K562 (cell line): Measurements from ENCODE around the gene CRABP2. TPM values are rescaled to one million over a fixed set of nuclear protein-coding genes. Genes with fewer than 3 reads are reported as not detected.

Experiments
- ATAC-seq: fragments of 200-7000 bp; cut with Tn5 transposase; 3 replicates; pipeline ENCODE4 v1.9.1; 2020; ENCODE audit warnings: moderate library complexity
- BruUV-seq: library from RNA; stranded (reverse); fragments of 400-500 nt; replicated peaks from 2 replicates; lab custom pipeline; 2021; lab: Mats Ljungman, UMichigan
- CTCF ChIA-PET: fragments of 300-600 bp; formaldehyde crosslinking; extraction: SDS; loops from one replicate; lab custom pipeline; 2021; ENCODE audit warnings: low intra/inter-chr PET ratio; lab: Yijun Ruan, JAX
- POLR2A ChIA-PET: fragments of 300-600, 350-650 bp; sonication (Branson Sonifier 250); formaldehyde crosslinking; extraction: SDS; loops from one replicate; lab custom pipeline; 2021; ENCODE audit warnings: antibody characterized with exemption, inconsistent platforms; lab: Yijun Ruan, JAX
- DNase-seq, 4 experiments: peaks; one replicate each; pipeline versions ENCODE4 v3.0.0 to v3.0.0-alpha.2; 2011 to 2018; ENCODE audit warnings: low spot score in 3 of 4, mixed read lengths in 3 of 4; ENCODE audit errors: extremely low read depth in 1 of 4
- FAIRE-seq: peaks from 2 replicates; lab custom pipeline; 2011; peaks lifted over from hg19 to GRCh38; lab: Jason Lieb, UNC
- H2AFZ ChIP-seq: 2 replicates; pipeline ENCODE4 v1.6.0; 2011; ENCODE audit warnings: low read depth, low read length, control low read depth, inconsistent platforms
- H3K27ac ChIP-seq: fragments of 200-600 bp; 3 replicates; pipeline ENCODE4 v1.8.0; 2011; ENCODE audit warnings: low read depth, mild to moderate bottlenecking, control low read depth, inconsistent platforms, low read length, moderate library complexity, mixed read lengths; ENCODE audit errors: extremely low read depth
- H3K27me3 ChIP-seq, 2 experiments: fragments of 300-600 bp in 1 of 2; 2 replicates in 1 of 2; 3 replicates in 1 of 2; pipeline versions ENCODE4 v1.6.0 to v1.8.0; 2011; ENCODE audit warnings: inconsistent platforms in 2 of 2, low read length in 2 of 2, mild to moderate bottlenecking in 1 of 2, mixed read lengths in 1 of 2, moderate library complexity in 1 of 2; ENCODE audit not compliant: control insufficient read depth in 2 of 2, insufficient read depth in 2 of 2
- H3K36me3 ChIP-seq: fragments of 300-600 bp; 3 replicates; pipeline ENCODE4 v1.8.0; 2011; ENCODE audit warnings: mild to moderate bottlenecking, low read length, inconsistent platforms; ENCODE audit not compliant: control insufficient read depth, insufficient read depth
- H3K4me1 ChIP-seq, 2 experiments: fragments of 200-600 bp in 1 of 2; replicated peaks in 1 of 2; 2 replicates in 1 of 2; 3 replicates in 1 of 2; pipeline versions ENCODE4 v1.5.1 to v1.8.0; 2011; ENCODE audit warnings: inconsistent platforms in 2 of 2, low read length in 2 of 2, mild to moderate bottlenecking in 1 of 2, mixed read lengths in 1 of 2, moderate library complexity in 1 of 2; ENCODE audit not compliant: control insufficient read depth in 2 of 2, insufficient read depth in 2 of 2
- H3K4me2 ChIP-seq: 2 replicates; pipeline ENCODE4 v1.6.1; 2011; ENCODE audit warnings: low read length, control low read depth, inconsistent platforms, mixed read lengths; ENCODE audit not compliant: insufficient read depth
- H3K4me3 ChIP-seq: fragments of 200-600 bp; sonication (generic), shearing (Covaris generic); 2 replicates; pipeline ENCODE4 v1.5.1; 2016; ENCODE audit warnings: control low read depth, inconsistent platforms
- H3K79me2 ChIP-seq: fragments of 200-600 bp; 3 replicates; pipeline ENCODE4 v1.8.0; 2011; ENCODE audit warnings: low read length, inconsistent platforms; ENCODE audit not compliant: control insufficient read depth, insufficient read depth
- H3K9ac ChIP-seq, 2 experiments: 2 replicates each; pipeline versions ENCODE4 v1.6.0 to v1.6.1; 2011; ENCODE audit warnings: low read depth in 2 of 2, low read length in 2 of 2, control low read depth in 1 of 2, inconsistent platforms in 1 of 2, mild to moderate bottlenecking in 1 of 2, mixed read lengths in 1 of 2; ENCODE audit not compliant: insufficient read depth in 1 of 2
- H3K9me1 ChIP-seq: one replicate; pipeline ENCODE4 v1.6.0; 2011; ENCODE audit warnings: inconsistent platforms, mild to moderate bottlenecking, low read length, moderate library complexity; ENCODE audit not compliant: control insufficient read depth, insufficient read depth
- H3K9me3 ChIP-seq: replicated peaks from 2 replicates; pipeline ENCODE4 v1.5.1; 2011; ENCODE audit warnings: low read depth, low read length, inconsistent platforms; ENCODE audit not compliant: control insufficient read depth, insufficient read depth
- H4K20me1 ChIP-seq: replicated peaks from 2 replicates; pipeline ENCODE4 v1.6.1; 2011; ENCODE audit warnings: low read length, inconsistent platforms, mixed read lengths; ENCODE audit not compliant: control insufficient read depth, insufficient read depth
- ARID1B ChIP-seq: fragments of 450-650 bp; IDR thresholded peaks from 2 replicates; pipeline ENCODE4 v1.6.1; 2016; ENCODE audit warnings: antibody characterized with exemption, mild to moderate bottlenecking, inconsistent platforms
- BRCA1 ChIP-seq, 2 experiments: fragments of 450-650 bp in 1 of 2; sonication (generic) in 1 of 2; formaldehyde crosslinking in 1 of 2; IDR thresholded peaks; 2 replicates each; pipeline versions ENCODE4 v1.5.0 to v1.6.1; 2017 to 2020; ENCODE audit warnings: mild to moderate bottlenecking in 1 of 2, missing genetic modification reagents in 1 of 2
- CREM ChIP-seq: IDR thresholded peaks from 2 replicates; pipeline ENCODE4 v1.6.1; 2014; ENCODE audit warnings: antibody characterized with exemption, low read depth
- CTBP1 ChIP-seq: fragments of 450-650 bp; IDR thresholded peaks from 2 replicates; pipeline ENCODE4 v1.6.1; 2016; ENCODE audit warnings: borderline replicate concordance
- IFI16 ChIP-seq: fragments of 250-450 bp; sonication (Bioruptor Pico); IDR thresholded peaks from 2 replicates; pipeline ENCODE4 v2.1.2; 2022; ENCODE audit warnings: mild to moderate bottlenecking, inconsistent platforms
- L3MBTL2 ChIP-seq: fragments of 450-650 bp; IDR thresholded peaks from 2 replicates; pipeline ENCODE4 v1.6.1; 2016; ENCODE audit warnings: mild to moderate bottlenecking, moderate library complexity
- LCOR ChIP-seq: sonication (generic); formaldehyde crosslinking; IDR thresholded peaks from 2 replicates; pipeline ENCODE4 v1.8.0; 2022; ENCODE audit warnings: mild to moderate bottlenecking, missing genetic modification reagents
- MTA1 ChIP-seq: fragments of 450-650 bp; IDR thresholded peaks from 2 replicates; pipeline ENCODE4 v1.6.1; 2017; ENCODE audit warnings: borderline replicate concordance
- NFE2 ChIP-seq: IDR thresholded peaks from 2 replicates; pipeline ENCODE4 v1.6.1; 2014; ENCODE audit warnings: antibody characterized with exemption, low read depth
- POLR3A ChIP-seq: IDR thresholded peaks from 2 replicates; pipeline ENCODE4 v1.6.1; 2011; ENCODE audit warnings: borderline replicate concordance, mild to moderate bottlenecking, moderate library complexity; ENCODE audit not compliant: insufficient read length, insufficient read depth; ENCODE audit errors: extremely low read depth
- RBBP5 ChIP-seq: fragments of 200-600 bp; sonication (generic); IDR thresholded peaks from 2 replicates; pipeline ENCODE4 v1.6.1; 2012; ENCODE audit warnings: borderline replicate concordance, mild to moderate bottlenecking, low read length, control low read depth, inconsistent platforms; ENCODE audit not compliant: insufficient read depth, poor library complexity, severe bottlenecking
- SIN3B ChIP-seq: fragments of 450-650 bp; IDR thresholded peaks from 2 replicates; pipeline ENCODE4 v1.6.1; 2017; ENCODE audit warnings: low read depth, mild to moderate bottlenecking, moderate library complexity
- ZBTB2 ChIP-seq: fragments of 450-650 bp; IDR thresholded peaks from 2 replicates; pipeline ENCODE4 v1.6.1; 2016; ENCODE audit warnings: antibody characterized with exemption
- ZSCAN32 ChIP-seq: fragments of 450-650 bp; formaldehyde crosslinking; IDR thresholded peaks from 2 replicates; pipeline ENCODE4 v1.4.0; 2020; ENCODE audit warnings: mild to moderate bottlenecking, moderate library complexity
- WGBS: fragments of 100-300 bp; shearing (Covaris generic); methylation state at CpG from one replicate; pipeline ENCODE4 v1.1.6; 2016; ENCODE audit warnings: low coverage, mixed read lengths; ENCODE audit not compliant: insufficient coverage; ENCODE audit errors: missing lambda C conversion rate; 5-methylcytosine and 5-hydroxymethylcytosine counted together
- in situ Hi-C: fragments of 300-500 bp; cut with MboI; formaldehyde crosslinking; loops from 4 replicates; pipeline ENCODE4 v1.15.0; 2018; ENCODE audit warnings: inconsistent platforms, mixed read lengths
- intact Hi-C: fragments of 100-400 bp; cut with micrococcal nuclease; formaldehyde crosslinking; loops from 2 replicates; pipeline ENCODE4 v1.14.2; 2022
- polyA plus RNA-seq, 8 experiments: library from polyadenylated mRNA; depleted of rRNA in 4 of 8; stranded (reverse) in 5 of 8; unstranded in 3 of 8; fragments of >200 nt; fragmentation: Nextera tagmentation in 2 of 8; fragmentation: Illumina TruSeq in 1 of 8; extraction: Ambion mirVana in 2 of 8; extraction: Trizol in 1 of 8; gene quantifications; 2 replicates each; pipeline versions ENCODE4 v1.2.1 to v1.2.3, GENCODE V29; 2011 to 2014; ENCODE audit warnings: inconsistent platforms in 1 of 8, missing spikeins in 1 of 8
- total RNA-seq, 7 experiments: library from RNA; depleted of rRNA in 6 of 7; stranded (reverse); fragments of >200 nt in 6 of 7; fragmentation: Illumina TruSeq in 2 of 7; extraction: Trizol in 2 of 7; gene quantifications; 2 replicates each; pipeline versions ENCODE4 v1.2.1 to v1.2.3, GENCODE V29; 2011 to 2021; ENCODE audit warnings: low replicate concordance in 1 of 7
- TF ChIP-seq, protein P1 (sequence below): sonication (generic); formaldehyde crosslinking; IDR thresholded peaks from 2 replicates; pipeline ENCODE4 v1.8.0; 2023; ENCODE audit warnings: mild to moderate bottlenecking, missing genetic modification reagents

CRABP2 gene
- total and polyA plus RNA-seq, 9 of the 15 experiments (the other 6 are each of a cell fraction or from before 2014, with no cell fraction given): 0.30 to 2.5 (median 0.82) TPM

GRCh38 chr1:156705918-156706656, 704 bp upstream of the CRABP2 start:
- peak overlapping the region; percentile 99 for H2AFZ ChIP-seq
- BruUV-seq: no TSS peak
- ATAC-seq: peak; percentile 91
- peaks cover 11 to 30% of the 10 kb centered on the region in 2 experiments; a peak in 4 of 5 replicates for H3K4me1 ChIP-seq
- ChIA-PET CTCF (interaction anchor here (0.5 to 4.4 kb wide), 8 partner anchors 13 to 80 kb away, joined by 3 to 64 read pairs (median 4); no protein-coding TSS in a partner anchor), POLR2A (interaction anchor here (0.6 to 3.0 kb wide), 10 partner anchors 11 to 1571 kb away, joined by 3 to 21 read pairs (median 4); partner anchors contain the start of gene METTL25B)
- H3K9me3 ChIP-seq: no peaks in the 10 kb centered on the region
- H3K4me2 ChIP-seq: peak overlapping the region; percentile 87
- no peaks in the 10 kb centered on the region for H3K27me3 ChIP-seq
- peak overlapping the region; percentile 64 to 87 for H3K9ac ChIP-seq
- H4K20me1 ChIP-seq: no peaks in the 10 kb centered on the region
- H3K4me3 ChIP-seq: peak overlapping the region; percentile 47
- 5% methylated on average over 42 of the region's 45 CpGs for WGBS
- H3K27ac ChIP-seq: peak overlapping the region; percentile 44; the same call in 2 of the 3 replicates
- no peaks in the 10 kb centered on the region for H3K9me1 ChIP-seq
- in situ Hi-C loops (no loop called here), intact Hi-C loops (loop anchor here (1.0 kb wide), 2 partner anchors 17 to 20 kb away; no protein-coding TSS in a partner anchor)
- H3K79me2 ChIP-seq: no peaks in the 10 kb centered on the region
- peak; percentile 23 for FAIRE-seq
- H3K36me3 ChIP-seq: no peaks in the 10 kb centered on the region
- peak; percentile 86 to 96 (median 94) for DNase-seq
- peak; percentile 36; the same call in 1 of the 2 replicates for TF ChIP-seq ZBTB2
- TF ChIP-seq BRCA1 (IDR thresholded peaks at IDR 0.05): no peak
- TF ChIP-seq BRCA1 (CRISPR knock-in tag; IDR thresholded peaks at IDR 0.05): no peak
- no peak for TF ChIP-seq NFE2
- TF ChIP-seq CTBP1: peak; percentile 46; the same call in 1 of the 2 replicates
- TF ChIP-seq LCOR (CRISPR knock-in tag): peak; percentile 83
- TF ChIP-seq RBBP5: peak; percentile 34
- 0 out of 2 replicates have a peak, but pooled peaks have one; percentile 31 for TF ChIP-seq SIN3B
- TF ChIP-seq, protein P1, sequence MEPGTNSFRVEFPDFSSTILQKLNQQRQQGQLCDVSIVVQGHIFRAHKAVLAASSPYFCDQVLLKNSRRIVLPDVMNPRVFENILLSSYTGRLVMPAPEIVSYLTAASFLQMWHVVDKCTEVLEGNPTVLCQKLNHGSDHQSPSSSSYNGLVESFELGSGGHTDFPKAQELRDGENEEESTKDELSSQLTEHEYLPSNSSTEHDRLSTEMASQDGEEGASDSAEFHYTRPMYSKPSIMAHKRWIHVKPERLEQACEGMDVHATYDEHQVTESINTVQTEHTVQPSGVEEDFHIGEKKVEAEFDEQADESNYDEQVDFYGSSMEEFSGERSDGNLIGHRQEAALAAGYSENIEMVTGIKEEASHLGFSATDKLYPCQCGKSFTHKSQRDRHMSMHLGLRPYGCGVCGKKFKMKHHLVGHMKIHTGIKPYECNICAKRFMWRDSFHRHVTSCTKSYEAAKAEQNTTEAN: peak; percentile 57; the same call in 1 of the 2 replicates
- no peak for TF ChIP-seq ZSCAN32 (CRISPR knock-in tag)
- TF ChIP-seq POLR3A: no peak
- peak; percentile 67 for TF ChIP-seq MTA1
- TF ChIP-seq L3MBTL2: peak; percentile 44; the same call in 1 of the 2 replicates
- TF ChIP-seq IFI16: no peak
- TF ChIP-seq ARID1B: 0 out of 2 replicates have a peak, but pooled peaks have one; percentile 13
- peak; percentile 60 for TF ChIP-seq CREM
